Stimulated activated CD8-positive, alpha-beta memory T cell treated with anti-CD3 and anti-CD28 coated beads, Interleukin-12 subunit alpha, Interleukin-12 subunit beta, amount 100 ng/mL, for 24 hours (primary cell): Measurements from ENCODE around the gene DOCK11.

Experiments
- DNase-seq: peaks from one replicate; pipeline ENCODE4 v3.0.0-alpha.2; 2020; ENCODE audit errors: extremely low read depth

DOCK11 gene

DNA sequence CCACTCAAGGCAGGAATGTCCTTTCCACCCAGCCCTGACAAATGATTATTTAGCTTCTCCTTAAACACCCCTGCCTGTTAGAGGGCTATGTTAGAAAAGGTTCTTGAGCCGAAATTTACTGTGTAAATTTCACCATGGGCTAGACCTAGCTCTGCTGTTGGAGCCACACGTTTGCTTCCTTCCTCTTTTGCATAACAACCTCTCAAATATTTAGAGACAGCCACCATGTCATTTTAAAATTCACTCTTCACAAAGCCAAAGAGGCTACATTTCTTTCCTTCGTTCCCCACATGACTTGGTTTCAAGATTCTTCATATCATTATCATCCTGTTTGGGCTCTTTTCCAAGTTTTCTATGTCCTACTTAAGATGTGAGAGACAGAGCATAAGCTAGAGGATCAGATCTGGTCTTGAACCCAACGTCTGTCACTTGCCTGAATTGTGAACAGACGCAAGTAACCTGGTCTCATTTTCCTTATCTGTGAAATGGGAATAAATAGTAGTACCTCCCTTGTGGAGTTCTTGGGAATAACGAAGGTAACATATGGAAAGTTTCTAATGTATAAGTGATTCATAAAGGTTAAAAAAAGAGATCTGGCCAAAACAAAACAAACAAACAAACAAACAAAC is 6.7 kb downstream of the DOCK11 start:
- DNase-seq: no peak

DNA sequence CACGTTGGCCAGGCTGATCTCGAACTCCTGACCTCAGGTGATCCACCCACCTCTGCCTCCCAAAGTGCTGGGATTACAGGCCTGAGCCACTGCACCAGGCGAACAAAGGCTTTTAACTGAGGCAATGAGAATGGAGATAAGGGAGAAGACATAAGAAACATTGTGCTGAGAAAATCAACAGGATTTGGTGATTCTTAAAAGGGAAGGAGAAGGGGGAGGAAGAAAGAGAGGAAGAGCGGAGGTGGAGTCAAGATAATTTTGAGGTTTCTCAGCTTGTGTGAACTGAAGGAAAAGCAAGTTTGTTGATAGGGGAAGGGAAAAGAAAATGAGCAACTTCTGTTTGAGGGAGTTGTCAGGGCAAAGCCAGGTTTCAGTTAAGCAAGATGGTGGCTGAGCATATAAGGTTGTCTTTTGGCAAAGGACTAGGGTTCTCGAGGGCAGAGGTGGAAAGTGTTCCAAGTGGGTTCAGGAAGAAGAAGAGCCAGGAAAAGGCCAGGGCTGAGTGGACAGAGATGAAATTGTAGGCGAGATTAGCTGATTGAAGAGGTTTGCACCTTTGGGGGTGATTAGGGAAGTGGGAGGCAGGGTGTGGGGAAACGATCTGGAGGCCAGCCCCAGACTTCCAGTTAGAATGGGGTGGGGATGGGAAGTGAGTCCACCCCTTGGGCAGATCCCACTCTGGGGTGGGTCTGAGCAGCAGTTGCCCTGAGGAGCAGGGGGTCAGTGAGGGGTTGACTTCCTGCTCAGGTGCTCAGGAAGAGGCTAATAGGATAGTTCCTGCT is 7.8 kb downstream of the DOCK11 start:
- no peak for DNase-seq

DNA sequence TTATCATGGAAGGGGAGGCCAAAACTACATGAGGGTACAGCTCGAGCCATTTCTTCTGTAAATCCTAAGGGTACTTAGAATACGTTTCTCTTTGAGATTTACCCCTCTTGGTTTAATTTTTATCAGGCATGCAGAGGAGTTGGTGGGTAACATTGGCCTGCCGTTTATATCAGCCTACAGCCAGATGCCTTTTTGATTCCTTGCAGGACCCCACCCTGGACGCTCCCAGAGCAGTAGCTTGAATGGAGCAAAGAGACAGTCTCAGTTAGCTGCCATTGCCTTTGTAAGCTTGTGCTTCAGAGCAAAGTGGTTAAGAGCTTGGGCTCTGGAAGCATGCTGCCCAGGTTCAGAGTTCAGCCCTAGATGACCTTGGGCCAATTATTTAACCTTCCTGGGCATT is 9.0 kb downstream of the DOCK11 start:
- DNase-seq: no peak

DNA sequence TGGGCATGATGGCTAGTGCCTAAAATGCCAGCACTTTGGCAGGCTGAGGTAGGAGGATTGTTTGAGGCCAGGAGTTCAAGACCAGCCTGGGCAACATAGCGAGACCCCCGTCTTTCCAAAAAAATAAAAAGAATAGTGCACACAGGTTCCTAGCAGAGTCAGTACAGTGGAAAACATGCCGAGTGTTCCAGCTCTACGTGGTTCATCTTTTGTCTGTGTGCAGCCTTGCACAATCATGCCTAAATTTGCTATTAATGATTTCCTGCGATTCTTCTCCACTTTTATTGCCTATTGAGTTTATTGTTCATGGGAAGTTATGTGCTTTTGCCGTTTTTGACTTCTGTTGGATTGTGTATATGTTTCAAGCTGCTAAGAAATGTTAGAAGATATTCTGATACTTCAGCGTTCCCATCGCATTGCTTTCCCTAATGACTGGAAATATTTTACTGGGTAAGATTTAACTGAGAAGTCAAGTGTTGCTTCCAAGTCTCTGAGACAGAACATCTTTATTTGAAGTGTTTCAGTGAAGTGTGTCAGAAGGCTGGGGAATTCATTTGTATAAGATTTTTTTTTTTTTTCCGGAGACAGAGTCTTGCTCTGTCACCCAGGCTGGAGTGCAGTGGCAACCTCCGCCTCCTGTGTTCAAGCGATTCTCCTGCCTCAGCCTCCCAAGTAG is 11.3 kb downstream of the DOCK11 start:
- no peak for DNase-seq

DNA sequence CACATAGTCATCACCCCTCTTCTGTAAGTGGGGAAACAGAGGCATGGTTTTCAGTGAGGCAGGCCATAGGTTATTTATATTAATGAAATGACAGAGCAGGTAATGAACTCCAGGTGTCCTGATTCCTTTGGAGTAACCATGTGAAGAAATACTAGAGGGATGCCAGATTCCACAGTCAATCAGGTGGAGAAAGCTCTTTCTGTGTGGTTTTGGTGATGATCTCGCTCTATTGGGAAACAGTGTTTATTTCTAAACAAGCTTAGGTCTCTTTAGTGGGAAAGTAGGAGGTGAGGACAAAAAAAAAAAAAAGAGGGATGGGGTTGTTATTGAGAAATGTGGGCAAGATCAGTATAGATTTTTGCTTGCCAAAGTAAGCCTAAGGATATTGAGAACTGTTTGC is 12.2 kb downstream of the DOCK11 start:
- no peak for DNase-seq

DNA sequence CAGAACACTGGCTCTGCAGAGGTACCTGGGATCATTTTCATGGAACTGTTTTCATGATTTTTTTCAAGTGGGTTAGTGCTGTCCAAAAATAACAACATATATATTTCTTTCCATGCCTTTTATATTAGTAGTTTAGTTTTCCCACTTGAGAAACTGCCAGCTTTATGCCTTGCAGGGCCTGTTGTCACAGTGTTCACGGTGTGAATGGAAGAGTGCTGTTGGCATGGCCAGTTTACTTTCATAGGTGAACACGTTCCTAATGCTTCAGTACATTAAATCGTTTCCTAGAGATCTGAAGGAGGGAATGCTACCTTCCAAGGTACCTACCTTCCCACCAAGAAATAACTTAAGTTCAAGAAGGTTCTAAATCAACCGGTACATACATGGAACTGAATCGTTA is 12.6 kb downstream of the DOCK11 start:
- no peak for DNase-seq

DNA sequence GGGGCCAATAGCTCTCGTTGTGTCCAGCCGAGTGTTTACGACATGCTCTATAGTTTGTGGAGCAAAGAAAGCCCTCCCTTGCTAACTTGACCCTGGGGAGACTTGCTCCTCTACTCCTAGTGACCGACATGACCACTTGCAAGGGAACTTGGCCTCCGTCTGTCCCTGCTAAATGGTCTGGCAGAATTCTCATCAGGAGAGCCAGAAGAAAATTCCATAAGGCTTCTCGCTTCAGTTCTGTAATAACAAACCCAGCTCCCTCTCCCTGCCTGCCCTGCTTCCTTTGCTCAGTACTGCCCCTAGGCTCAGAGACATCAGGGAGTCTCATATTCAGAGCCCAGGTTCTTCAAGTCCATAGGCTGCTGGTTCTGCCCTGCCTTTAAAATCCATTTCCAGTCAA is 13.0 kb downstream of the DOCK11 start:
- no peak for DNase-seq

DNA sequence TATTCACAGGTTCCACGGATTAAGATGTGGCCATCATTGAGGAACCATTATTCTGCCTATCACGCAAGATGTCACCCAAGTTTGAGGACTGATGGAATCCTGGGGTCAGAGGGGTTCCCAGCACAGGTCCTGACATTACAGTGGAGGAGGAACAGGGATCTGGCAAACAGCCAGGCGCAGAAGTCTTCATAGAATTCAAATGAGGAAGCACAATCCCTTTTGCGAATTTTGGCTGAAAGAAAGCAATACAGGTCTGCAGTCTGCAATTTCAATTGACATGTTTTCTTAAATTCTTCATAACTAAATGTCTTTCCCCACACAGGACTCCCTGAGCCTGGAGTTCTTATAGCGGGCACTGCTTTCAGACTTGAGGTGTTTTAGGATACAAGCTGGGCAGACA is 14.5 kb downstream of the DOCK11 start:
- no peak for DNase-seq

DNA sequence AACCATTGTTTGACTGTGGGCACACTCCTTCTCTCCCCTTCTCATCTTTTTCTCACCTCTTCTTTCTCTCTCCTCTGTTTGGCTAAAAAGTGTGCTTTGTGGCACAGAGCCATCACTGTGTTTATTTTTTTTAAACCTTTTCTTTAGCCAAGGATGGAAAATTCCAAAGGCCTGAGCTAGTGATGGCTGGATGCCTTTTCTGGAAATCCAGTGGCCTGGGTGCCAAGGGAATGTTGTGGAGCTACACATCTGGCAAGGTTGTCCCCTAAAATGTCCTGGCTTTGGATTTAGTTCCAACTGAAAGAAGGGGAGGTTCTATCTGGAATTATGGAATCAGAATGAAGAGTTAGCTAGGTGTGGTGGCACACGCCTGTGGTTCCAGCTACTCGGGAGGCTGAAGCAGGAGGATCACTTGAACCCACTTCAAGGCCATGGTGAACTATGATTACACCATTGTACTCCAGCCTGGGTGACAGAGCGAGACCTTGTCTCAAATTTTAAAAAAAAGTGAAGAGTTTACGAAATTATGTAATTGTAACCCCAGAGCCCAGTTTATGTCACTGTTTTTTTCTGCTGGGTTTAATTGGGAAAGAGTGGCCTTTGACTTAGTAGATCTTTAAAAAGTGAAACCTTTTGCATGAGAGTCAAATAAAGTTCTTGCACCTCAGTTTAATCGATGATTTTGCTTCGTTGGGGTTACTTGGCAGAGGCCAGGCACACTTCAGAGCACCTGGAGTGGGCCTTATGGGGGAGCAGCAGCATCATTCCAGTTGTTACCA is 17.7 kb downstream of the DOCK11 start:
- DNase-seq: no peak

DNA sequence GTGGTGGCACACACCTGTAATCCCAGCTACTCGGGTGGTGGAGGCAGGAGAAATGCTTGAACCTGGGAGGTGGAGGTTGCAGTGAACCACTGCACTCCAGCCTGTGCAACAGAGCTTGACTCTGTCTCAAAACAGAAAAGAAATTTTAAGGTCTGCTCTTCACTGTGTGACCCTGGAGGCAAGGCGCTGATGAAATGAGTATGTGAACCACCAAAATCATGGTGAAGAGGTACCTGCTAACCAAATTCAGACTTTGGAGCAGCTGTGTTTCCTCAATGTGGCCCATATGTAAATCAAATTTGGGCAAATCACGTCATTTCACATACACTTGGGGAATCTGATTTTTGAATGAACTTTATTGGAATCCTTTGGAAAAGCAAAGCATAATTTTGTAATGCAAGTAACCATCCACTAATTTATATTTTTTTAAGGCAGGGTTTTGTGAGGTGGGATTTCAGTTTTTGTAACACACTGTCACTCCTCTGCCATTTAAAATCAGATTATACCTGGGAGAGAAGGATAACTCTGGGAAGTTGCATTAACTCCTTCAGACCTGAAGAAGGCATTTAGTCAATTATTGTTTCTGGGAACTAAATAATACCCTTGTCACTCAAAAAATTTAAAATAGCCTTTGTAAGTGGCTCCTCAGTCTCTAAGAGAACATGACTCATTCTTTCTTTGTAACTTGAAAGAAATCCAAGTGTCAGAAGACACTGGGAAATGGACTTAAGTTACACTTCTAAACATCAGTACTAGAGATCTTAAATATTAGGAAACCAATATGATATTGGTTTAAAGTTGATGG is 24.0 kb downstream of the DOCK11 start:
- no peak for DNase-seq

DNA sequence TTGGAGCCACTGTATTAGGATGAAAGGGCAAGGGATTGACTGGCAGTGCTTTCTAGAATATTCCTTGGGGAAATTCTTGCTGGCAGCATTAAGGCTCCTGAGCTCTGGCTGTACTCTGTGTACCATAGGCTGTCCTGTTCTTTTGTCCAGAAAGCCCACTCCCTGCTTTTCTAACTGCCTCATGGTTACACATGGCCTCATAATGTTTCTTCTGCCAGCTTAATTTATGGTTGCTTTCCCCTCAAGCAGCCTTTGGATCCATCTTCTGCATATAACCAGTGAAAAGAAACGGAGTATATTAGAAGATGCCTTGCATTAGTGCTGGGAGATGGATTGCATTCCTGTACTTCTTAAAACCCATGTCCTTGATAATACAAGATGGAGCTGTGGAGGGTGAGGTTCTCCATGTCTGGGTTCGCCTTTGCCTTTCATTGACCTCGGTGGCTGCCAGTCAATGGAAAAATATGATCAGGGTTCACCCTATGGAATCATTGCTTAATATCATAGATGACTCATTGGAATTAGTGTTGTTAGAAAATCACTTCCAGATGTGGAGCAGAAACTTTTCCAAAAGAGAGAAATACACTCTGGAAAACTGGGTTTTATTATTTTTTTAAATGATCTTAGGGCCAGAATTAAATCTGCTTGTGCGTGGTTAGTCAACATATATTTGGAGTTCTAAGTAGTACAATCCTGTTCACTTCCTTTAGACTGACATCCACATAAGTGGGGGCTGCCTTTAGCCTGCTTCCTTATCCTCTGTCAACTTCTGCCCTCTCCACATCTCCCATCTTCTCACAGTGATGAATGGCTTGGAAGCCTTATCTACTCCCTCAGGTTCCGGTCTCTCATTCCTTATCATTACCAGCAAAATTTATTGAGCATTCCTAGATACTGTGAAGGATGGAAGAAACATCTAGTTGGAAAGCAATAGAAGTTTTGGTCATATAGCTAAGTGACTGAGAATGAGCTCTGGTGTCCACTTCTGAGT is 24.9 kb downstream of the DOCK11 start:
- DNase-seq: no peak

DNA sequence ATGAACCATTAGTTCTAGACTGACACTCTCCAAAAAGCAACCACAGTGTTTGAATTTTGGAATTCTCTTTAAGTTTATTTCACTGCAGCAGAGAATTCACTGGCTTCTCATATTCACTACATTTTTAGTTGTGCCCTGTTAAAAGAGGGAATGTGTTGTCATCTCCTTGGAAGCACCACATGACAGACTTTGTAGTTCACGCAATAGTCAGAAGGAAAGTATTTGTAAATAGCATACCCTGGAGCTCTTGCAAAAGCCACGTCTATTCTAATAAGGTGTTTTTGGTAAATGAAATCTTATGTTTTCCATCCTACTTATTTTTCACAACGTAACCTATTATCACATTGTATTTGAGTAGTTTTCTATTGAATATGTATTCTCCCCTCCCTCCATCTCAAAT is 25.8 kb downstream of the DOCK11 start:
- DNase-seq: no peak

DNA sequence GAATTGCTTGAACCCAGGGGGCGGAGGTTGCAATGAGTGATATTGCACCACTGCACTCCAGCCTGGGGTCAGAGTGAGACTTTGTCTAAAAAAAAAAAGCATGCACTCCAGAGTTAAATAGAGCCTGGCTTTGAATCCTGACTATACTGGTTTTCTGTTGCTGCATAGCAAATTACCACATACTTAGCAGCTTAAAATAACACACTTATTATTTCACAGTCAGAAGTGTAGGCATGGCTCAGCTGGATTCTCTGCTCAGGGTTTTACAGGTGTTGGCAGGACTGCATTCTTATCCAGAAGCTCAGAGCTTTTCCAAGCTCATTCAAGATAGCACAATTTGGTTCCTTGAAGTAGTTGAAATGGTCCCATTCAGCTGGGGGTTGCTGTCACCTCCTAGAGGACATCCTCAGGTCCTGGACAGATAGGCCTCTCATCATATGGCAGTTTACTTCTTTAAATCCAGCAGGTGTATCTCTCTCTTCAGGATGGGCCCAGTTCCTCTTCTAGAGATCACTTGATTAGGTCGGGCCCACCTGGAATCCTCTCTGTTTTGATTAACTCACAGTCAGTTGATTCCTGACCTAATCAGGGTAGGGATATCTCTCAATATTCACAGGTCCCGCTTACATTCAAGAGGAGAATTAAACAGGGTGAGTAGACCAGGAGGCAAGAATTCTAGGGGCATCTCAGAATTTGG is 26.8 kb downstream of the DOCK11 start:
- no peak for DNase-seq

DNA sequence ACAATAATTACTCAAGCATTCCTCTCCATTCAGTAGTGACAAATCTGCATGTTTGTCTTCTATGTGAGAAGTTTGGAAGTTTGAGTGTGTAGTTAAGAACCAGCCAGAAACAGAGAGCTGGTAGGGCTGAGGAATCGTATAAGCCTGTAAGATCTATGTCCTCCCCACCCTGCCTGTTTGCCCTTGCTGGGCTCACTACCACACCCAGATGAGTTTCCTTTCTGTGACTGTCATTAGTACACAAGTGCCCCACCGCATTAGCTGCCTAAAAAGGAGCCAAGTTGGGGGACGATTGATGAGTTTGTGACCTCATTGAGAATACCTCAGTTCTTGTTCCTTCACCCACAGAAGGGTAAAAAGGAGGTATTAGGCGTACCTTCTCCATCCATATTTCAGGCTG is 28.3 kb downstream of the DOCK11 start:
- DNase-seq: no peak

DNA sequence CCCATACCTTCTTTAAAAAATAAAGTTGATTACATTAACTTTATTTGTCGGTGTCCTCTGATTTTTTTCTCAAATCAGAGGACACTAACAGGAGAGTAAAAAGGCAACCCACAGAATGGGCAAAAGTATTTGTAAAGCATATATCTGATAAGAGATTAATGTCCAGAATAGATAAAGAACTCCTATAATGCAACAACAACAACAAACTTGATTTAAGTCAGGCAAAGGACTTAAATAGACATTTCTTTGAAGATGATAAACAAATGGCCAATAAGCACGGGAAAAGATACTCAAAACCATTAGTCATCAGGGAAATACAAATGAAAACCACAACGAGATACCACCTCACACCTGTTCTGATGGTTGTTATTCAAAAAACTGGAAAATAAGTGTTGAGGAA is 28.7 kb downstream of the DOCK11 start:
- DNase-seq: no peak

DNA sequence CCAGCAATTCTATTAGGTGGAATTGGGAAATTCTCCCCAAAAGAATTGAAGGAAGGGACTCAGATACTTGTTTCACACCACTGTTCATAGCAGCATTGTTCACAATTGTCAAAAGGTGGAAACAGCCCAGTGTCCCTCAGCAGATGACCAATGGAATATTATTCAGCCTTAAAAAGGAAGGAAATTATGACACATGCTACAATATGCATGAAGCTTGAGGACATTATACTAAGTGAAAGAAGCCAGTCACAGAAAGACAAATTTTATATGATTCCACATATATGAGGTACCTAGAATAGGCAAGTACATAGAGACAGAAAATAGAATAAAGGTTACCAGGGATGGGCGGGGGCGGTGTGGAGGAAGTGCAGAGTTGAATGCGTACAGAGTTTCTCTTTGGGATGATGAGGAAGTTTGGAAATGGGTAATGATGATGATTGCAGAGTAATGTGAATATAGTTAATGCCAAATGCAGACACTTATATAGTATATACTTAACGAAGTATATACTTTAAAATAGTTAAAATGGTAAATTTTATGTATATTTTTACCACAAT is 29.6 kb downstream of the DOCK11 start:
- DNase-seq: no peak

DNA sequence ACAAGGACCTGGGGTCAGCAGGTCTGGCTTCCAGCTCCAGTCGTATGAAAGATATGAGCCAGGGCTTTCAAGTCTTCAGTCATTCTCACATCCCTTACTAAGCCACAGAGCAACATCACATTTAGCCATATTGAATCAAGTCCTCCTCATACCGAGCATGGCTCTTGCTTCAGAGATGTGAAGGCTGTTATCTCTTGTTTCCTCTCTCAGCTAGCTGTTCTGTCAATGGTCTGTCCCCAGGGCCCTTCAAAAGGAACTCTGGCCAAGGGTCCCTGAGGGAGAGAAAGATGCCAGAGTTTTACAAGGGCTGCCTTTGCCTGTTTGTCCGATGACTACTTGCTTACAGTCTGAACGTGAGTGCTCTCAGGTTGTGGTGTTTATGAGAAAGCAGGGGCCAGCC is 30.5 kb downstream of the DOCK11 start:
- DNase-seq: no peak

DNA sequence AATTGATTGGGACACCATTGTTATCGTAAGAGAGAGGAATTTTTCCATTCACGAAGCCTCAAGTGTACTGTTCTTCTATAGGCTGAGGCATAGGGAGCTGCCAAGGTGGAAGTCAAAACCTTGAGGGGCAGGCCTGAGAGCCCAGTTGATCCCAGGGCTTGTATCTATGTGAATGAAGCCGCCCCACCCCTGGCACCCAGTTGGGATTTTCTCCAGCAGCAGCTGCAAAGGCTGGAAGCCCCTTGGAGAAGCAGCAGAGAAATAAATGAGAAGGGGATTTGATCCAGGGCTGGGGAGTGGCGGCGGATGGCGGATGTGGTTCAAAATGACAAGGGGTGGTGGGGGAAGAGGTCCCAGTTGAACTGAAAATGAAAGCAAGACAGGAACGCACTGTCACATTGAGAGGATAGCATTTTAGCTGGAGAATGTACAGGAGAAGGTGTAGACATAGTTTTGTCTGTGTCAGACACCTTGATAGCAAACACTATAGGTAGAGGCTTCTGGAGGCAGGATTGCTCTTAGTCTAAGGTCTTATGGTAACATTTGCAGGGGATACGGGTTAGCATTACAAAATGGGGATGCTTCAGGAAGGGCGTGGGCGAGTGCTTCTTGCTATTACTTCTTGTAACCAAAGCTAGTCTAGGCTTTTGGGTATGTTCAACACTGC is 32.6 kb downstream of the DOCK11 start:
- DNase-seq: peak; percentile 11
